Vagina (tissue), 2 donors: ENCODE data around the gene MBD5. TPM values are rescaled to one million over a fixed set of nuclear protein-coding genes. Genes with fewer than 3 reads are reported as not detected.

Source experiments
- DNase-seq, 2 donors: peaks; one replicate each; pipeline ENCODE4 v3.0.0-alpha.2; 2017; ENCODE audit errors: extremely low spot score in 2 of 2
- H3K27ac ChIP-seq: fragments of 200-600 bp; sonication (generic); one replicate; pipeline ENCODE4 v1.5.1; 2019
- H3K27me3 ChIP-seq: fragments of 200-600 bp; sonication (generic); one replicate; pipeline ENCODE4 v1.5.1; 2019
- H3K36me3 ChIP-seq, 2 donors: fragments of 200-600 bp; sonication (generic); one replicate each; pipeline ENCODE4 v1.5.1; 2017 to 2019
- H3K4me1 ChIP-seq: fragments of 200-600 bp; sonication (generic); one replicate; pipeline ENCODE4 v1.5.1; 2019
- H3K4me3 ChIP-seq, 2 donors: fragments of 200-600 bp; sonication (generic); 1 replicate in 1 of 2; 2 replicates in 1 of 2; pipeline ENCODE4 v1.5.1; 2016 to 2019
- H3K9me3 ChIP-seq: fragments of 200-600 bp; sonication (generic); one replicate; pipeline ENCODE4 v1.5.1; 2019
- CTCF ChIP-seq, 3 experiments: fragments of 450-650 bp in 2 of 3; fragments of 200-600 bp in 1 of 3; sonication (generic) in 1 of 3; IDR thresholded peaks; one replicate each; pipeline ENCODE4 v1.5.1; 2017 to 2019; ENCODE audit warnings: antibody characterized with exemption in 3 of 3, mild to moderate bottlenecking in 2 of 3, moderate library complexity in 2 of 3
- POLR2A ChIP-seq, 2 donors: fragments of 450-650 bp; IDR thresholded peaks; one replicate each; pipeline ENCODE4 v1.6.1; 2017; ENCODE audit warnings: antibody characterized with exemption in 2 of 2, mild to moderate bottlenecking in 2 of 2, moderate library complexity in 2 of 2
- POLR2AphosphoS5 ChIP-seq, 2 donors: sonication (generic); formaldehyde crosslinking; IDR thresholded peaks; one replicate each; pipeline ENCODE4 v1.9.0; 2017; ENCODE audit warnings: antibody characterized with exemption in 2 of 2, mild to moderate bottlenecking in 2 of 2, low read depth in 1 of 2; ENCODE audit not compliant: insufficient read depth in 1 of 2
- intact Hi-C: fragments of 100-400 bp; cut with DNase I; formaldehyde crosslinking; loops from one replicate; pipeline ENCODE4 v1.15.1; 2023
- total RNA-seq: library from RNA; depleted of rRNA; stranded (reverse); fragments of >200 nt; gene quantifications from one replicate; pipeline ENCODE4 v1.2.3, GENCODE V29; 2016

The MBD5 gene
- total RNA-seq, 1 donor from 2014 or later, result 32.7 TPM

DNA sequence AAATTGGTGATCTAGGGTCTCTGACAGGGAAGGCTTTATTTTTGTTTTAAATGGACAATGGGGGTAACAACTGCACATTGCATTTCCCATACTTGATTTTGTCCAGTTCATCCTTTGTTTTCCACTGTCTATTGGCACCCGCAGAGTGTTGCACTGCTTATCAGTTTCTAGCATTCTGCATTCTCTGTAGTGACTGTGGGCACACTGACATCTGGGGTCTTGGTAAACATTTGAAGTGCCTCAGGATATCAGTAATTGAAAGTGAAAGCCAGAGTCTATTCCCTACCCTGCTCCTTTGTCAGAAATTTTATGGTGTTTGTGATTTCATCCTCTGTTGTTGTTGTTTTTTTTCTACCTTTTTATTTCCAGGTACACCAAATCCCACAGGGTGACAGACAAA, 491.6 kb downstream of the MBD5 start:
- no peak overlapping the region for H3K27ac ChIP-seq
- intact Hi-C loops, result no loop called here

DNA sequence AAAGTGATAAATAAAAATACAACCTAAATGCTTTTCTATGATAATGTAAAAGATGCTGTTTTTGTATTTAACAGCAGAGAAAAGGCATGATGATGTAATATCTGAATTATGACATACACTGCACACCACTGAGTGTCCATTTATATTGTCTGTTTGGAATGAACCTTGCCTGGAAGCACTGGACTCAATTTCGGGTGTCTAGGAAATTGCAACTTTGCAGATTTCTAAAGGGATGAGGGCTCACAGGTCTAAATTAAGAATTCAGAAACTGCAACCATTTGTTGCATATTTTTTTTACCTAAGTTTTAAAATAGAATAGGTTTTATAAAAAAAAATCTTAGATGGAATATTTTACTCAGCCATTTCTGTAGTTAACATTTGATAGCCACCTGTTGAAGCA, 492.5 kb downstream of the MBD5 start:
- Histone ChIP-seq H3K9me3 (no peaks in the 10 kb centered on the region), H3K27ac (no peak overlapping the region), H3K4me3 (no peak overlapping the region), H3K4me1 (peaks cover 10% of the 10 kb centered on the region), H3K36me3 (no peaks in the 10 kb centered on the region), H3K27me3 (no peaks in the 10 kb centered on the region)
- DNase-seq, result no peak
- TF ChIP-seq CTCF (IDR thresholded peaks at IDR 0.05) (no peak), POLR2AphosphoS5 (IDR thresholded peaks at IDR 0.05; ENCODE audit: insufficient read depth in 1 of 2, low read depth in 1 of 2) (no peak), POLR2A (IDR thresholded peaks at IDR 0.05) (no peak)
- intact Hi-C loops, result no loop called here

More for the DNA sequence above, 491.6 kb downstream of the MBD5 start:
- H3K4me3 ChIP-seq, result no peak overlapping the region
- H3K36me3 ChIP-seq, result no peaks in the 10 kb centered on the region
- no peaks in the 10 kb centered on the region for H3K27me3 ChIP-seq
- no peak for DNase-seq
- H3K9me3 ChIP-seq, result no peaks in the 10 kb centered on the region
- peaks cover 10% of the 10 kb centered on the region for H3K4me1 ChIP-seq
- no peak for TF ChIP-seq POLR2AphosphoS5 (IDR thresholded peaks at IDR 0.05; ENCODE audit: insufficient read depth in 1 of 2, low read depth in 1 of 2)
- TF ChIP-seq POLR2A (IDR thresholded peaks at IDR 0.05), result no peak
- no peak for TF ChIP-seq CTCF (IDR thresholded peaks at IDR 0.05)

DNA sequence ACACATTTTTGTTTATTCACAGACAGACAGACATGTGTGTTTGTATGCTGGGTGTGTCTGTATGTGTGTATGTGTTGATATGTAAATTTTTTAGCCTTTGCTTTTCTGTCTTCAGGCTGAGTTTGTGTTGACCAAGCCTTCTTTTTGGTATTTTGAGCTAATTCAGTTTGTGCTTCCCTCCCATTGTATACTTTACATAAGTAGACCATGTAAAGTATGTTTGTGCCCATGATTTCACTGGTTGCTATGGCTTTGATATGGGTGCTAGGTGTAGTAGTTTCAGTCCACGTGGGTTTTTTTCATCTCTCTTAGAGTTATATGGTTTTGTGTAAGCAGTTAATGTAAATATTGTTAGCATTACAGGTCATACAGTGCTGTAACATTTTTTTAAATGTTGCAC, 494.2 kb downstream of the MBD5 start:
- Histone ChIP-seq H3K4me3 (no peak overlapping the region), H3K27me3 (no peaks in the 10 kb centered on the region), H3K36me3 (no peaks in the 10 kb centered on the region), H3K4me1 (no peaks in the 10 kb centered on the region), H3K27ac (no peak overlapping the region), H3K9me3 (no peaks in the 10 kb centered on the region)
- intact Hi-C loops, result no loop called here
- DNase-seq, result no peak
- TF ChIP-seq POLR2A (IDR thresholded peaks at IDR 0.05) (no peak), CTCF (IDR thresholded peaks at IDR 0.05) (no peak), POLR2AphosphoS5 (IDR thresholded peaks at IDR 0.05; ENCODE audit: insufficient read depth in 1 of 2, low read depth in 1 of 2) (no peak)

GRCh38 chr2:148515976-148516375, 495.1 kb downstream of the MBD5 start:
- TF ChIP-seq POLR2AphosphoS5 (IDR thresholded peaks at IDR 0.05; ENCODE audit: insufficient read depth in 1 of 2, low read depth in 1 of 2) (no peak), CTCF (IDR thresholded peaks at IDR 0.05) (no peak), POLR2A (IDR thresholded peaks at IDR 0.05) (no peak)
- H3K27me3 ChIP-seq, result no peaks in the 10 kb centered on the region
- H3K36me3 ChIP-seq, result no peaks in the 10 kb centered on the region
- DNase-seq, result no peak
- H3K9me3 ChIP-seq, result no peaks in the 10 kb centered on the region
- intact Hi-C loops, result no loop called here
- no peak overlapping the region for H3K4me3 ChIP-seq
- H3K4me1 ChIP-seq, result no peaks in the 10 kb centered on the region
- H3K27ac ChIP-seq, result no peak overlapping the region

GRCh38 chr2:148517296-148517695, 496.4 kb downstream of the MBD5 start:
- H3K27ac ChIP-seq, result no peak overlapping the region
- no peak overlapping the region for H3K4me3 ChIP-seq
- no peaks in the 10 kb centered on the region for H3K27me3 ChIP-seq
- no peaks in the 10 kb centered on the region for H3K9me3 ChIP-seq
- TF ChIP-seq POLR2A (IDR thresholded peaks at IDR 0.05) (no peak), POLR2AphosphoS5 (IDR thresholded peaks at IDR 0.05; ENCODE audit: insufficient read depth in 1 of 2, low read depth in 1 of 2) (no peak), CTCF (IDR thresholded peaks at IDR 0.05) (no peak)
- intact Hi-C loops, result no loop called here
- H3K4me1 ChIP-seq, result no peaks in the 10 kb centered on the region
- no peak for DNase-seq
- no peaks in the 10 kb centered on the region for H3K36me3 ChIP-seq
